ENCODE results near the gene PBX3.
A peak's percentile ranks its signal among the peaks of the same experiment; 100 is the strongest.

Gene PBX3

DNA sequence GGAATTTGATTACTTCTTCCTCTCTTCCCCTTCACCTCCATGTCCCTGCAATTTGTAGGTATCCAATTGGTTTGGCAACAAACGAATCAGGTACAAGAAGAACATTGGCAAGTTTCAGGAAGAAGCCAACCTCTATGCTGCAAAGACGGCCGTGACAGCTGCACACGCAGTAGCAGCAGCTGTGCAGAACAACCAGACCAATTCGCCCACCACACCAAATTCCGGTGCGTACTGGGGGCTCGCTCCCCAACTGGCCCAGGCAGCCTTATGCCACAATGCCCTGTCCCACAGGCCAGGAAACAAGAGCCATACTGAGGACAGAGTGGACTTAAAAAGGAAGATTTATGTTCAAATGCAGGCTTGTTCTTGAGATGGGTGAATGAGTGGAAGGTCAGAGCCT lies 213.5 kb downstream of the PBX3 start:
- peaks cover 13% of the 10 kb centered on the region for H3K4me1 ChIP-seq (ENCODE audit: control insufficient read depth, low read length)
- H3K27me3 ChIP-seq (ENCODE audit: control insufficient read depth, low read length) = no peaks in the 10 kb centered on the region
- H3K36me3 ChIP-seq (ENCODE audit: control insufficient read depth, low read length) = peaks cover 7% of the 10 kb centered on the region
- no peaks in the 10 kb centered on the region for H3K9me2 ChIP-seq (replicated peaks; ENCODE audit: control insufficient read depth, low read length)
- no peak overlapping the region for H3K4me3 ChIP-seq (ENCODE audit: low read length)
- no peak overlapping the region for H3K27ac ChIP-seq (ENCODE audit: low read depth, low read length)
- H3K79me2 ChIP-seq (ENCODE audit: control insufficient read depth, low read length) = no peaks in the 10 kb centered on the region
- H3K4me2 ChIP-seq (ENCODE audit: low read length) = no peak overlapping the region
- H3K9me3 ChIP-seq (ENCODE audit: control insufficient read depth, insufficient read depth, low read length) = no peaks in the 10 kb centered on the region
- H3F3A ChIP-seq (ENCODE audit: control insufficient read depth, insufficient read depth) = no peaks in the 10 kb centered on the region
- TF ChIP-seq CTCF (IDR thresholded peaks at IDR 0.05; ENCODE audit: low read depth, low read length, poor library complexity, severe bottlenecking) = no peak
- no peak for TF ChIP-seq EZH2phosphoT487 (IDR thresholded peaks at IDR 0.05; ENCODE audit: borderline replicate concordance, low read length)
- no peaks in the 10 kb centered on the region for H4K20me1 ChIP-seq (ENCODE audit: control insufficient read depth, insufficient read depth, low read depth, low read length)

- no peak for TF ChIP-seq CTCF (IDR thresholded peaks at IDR 0.05; ENCODE audit: low read depth, low read length, poor library complexity, severe bottlenecking)
- TF ChIP-seq EZH2phosphoT487 (IDR thresholded peaks at IDR 0.05; ENCODE audit: borderline replicate concordance, low read length) = no peak
- no peaks in the 10 kb centered on the region for H3K9me3 ChIP-seq (ENCODE audit: control insufficient read depth, insufficient read depth, low read length)
- peaks cover 8% of the 10 kb centered on the region for H3K36me3 ChIP-seq (ENCODE audit: control insufficient read depth, low read length)
- H3K4me1 ChIP-seq (ENCODE audit: control insufficient read depth, low read length) = peaks cover 13% of the 10 kb centered on the region
- H3K9me2 ChIP-seq (replicated peaks; ENCODE audit: control insufficient read depth, low read length) = no peaks in the 10 kb centered on the region
- no peaks in the 10 kb centered on the region for H3K27me3 ChIP-seq (ENCODE audit: control insufficient read depth, low read length)
- H3K27ac ChIP-seq (ENCODE audit: low read depth, low read length) = no peak overlapping the region
- no peak overlapping the region for H3K4me2 ChIP-seq (ENCODE audit: low read length)
- H3K4me3 ChIP-seq (ENCODE audit: low read length) = no peak overlapping the region
- H3K79me2 ChIP-seq (ENCODE audit: control insufficient read depth, low read length) = no peaks in the 10 kb centered on the region
- H4K20me1 ChIP-seq (ENCODE audit: control insufficient read depth, insufficient read depth, low read depth, low read length) = no peaks in the 10 kb centered on the region
- no peaks in the 10 kb centered on the region for H3F3A ChIP-seq (ENCODE audit: control insufficient read depth, insufficient read depth)
Observed at GRCh38 chr9:125961072-125961471, 213.9 kb downstream of the PBX3 start.

DNA sequence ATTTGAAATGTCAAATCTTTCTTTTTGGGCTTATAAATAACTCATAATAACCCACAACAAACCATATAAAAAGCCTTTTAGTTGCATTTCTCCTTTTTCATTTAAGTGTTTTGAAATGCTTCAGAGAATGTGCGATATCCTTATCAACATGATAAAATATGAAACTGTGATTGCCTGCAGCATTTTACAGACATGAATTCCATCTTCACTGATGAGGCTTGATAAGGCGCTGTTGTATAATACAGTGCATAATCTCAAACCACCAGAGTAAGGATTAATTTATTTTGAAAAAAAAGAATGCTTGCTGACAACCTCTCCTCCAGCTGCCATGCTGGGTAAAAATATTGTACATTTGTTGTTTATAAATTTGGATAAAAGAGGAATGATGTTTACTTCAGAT lies 216.8 kb downstream of the PBX3 start:
- Histone ChIP-seq H3K4me2 (ENCODE audit: low read length) (0 out of 2 replicates have a peak overlapping the region, but pooled peaks have one; percentile 5), H4K20me1 (ENCODE audit: control insufficient read depth, insufficient read depth, low read depth, low read length) (no peaks in the 10 kb centered on the region), H3F3A (ENCODE audit: control insufficient read depth, insufficient read depth) (no peaks in the 10 kb centered on the region), H3K27me3 (ENCODE audit: control insufficient read depth, low read length) (no peaks in the 10 kb centered on the region), H3K4me1 (ENCODE audit: control insufficient read depth, low read length) (peaks cover 15% of the 10 kb centered on the region), H3K79me2 (ENCODE audit: control insufficient read depth, low read length) (no peaks in the 10 kb centered on the region), H3K9me3 (ENCODE audit: control insufficient read depth, insufficient read depth, low read length) (no peaks in the 10 kb centered on the region), H3K27ac (ENCODE audit: low read depth, low read length) (no peak overlapping the region), H3K4me3 (ENCODE audit: low read length) (no peak overlapping the region), H3K36me3 (ENCODE audit: control insufficient read depth, low read length) (peaks cover 12% of the 10 kb centered on the region), H3K9me2 (replicated peaks; ENCODE audit: control insufficient read depth, low read length) (no peaks in the 10 kb centered on the region)
- TF ChIP-seq CTCF (IDR thresholded peaks at IDR 0.05; ENCODE audit: low read depth, low read length, poor library complexity, severe bottlenecking) (no peak), EZH2phosphoT487 (IDR thresholded peaks at IDR 0.05; ENCODE audit: borderline replicate concordance, low read length) (no peak)
